AG09309 (cell line): Measurements from ENCODE around the gene DSG2.

Source experiments
- DNase-seq: peaks from one replicate; pipeline ENCODE4 v3.0.0-alpha.2; 2010; ENCODE audit warnings: low read depth
- H3K4me3 ChIP-seq: 2 replicates; pipeline ENCODE4 v1.5.1; 2011; ENCODE audit warnings: mild to moderate bottlenecking, low read depth, low read length, moderate library complexity; ENCODE audit not compliant: control insufficient read depth
- TF ChIP-seq, protein P1 (sequence below): IDR thresholded peaks from 2 replicates; pipeline ENCODE4 v1.5.1; 2011; ENCODE audit warnings: mild to moderate bottlenecking, low read depth, low read length, inconsistent platforms; ENCODE audit not compliant: insufficient read depth, control insufficient read depth; ENCODE audit errors: missing control alignments

The DSG2 gene

DNA sequence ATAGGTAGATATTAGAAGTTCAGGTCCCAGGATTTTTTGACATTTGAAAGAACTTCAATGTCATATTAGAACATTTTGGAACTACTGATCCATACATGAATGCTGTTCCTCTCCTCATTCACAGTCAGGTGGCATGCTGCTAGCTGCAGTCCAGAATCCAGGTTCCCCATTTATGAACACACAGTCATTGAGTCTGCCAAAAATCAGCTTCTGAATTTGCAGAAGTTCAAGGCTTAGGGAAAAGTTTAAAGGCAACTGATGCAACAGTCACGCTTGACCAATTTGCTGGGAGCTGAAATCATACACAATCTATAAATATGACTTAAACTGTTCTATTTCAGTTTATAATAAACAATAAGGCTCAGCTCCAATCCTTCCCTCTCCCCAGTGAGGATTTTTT lies 76.4 kb downstream of the DSG2 start:
- DNase-seq: no peak
- H3K4me3 ChIP-seq: no peak overlapping the region
- TF ChIP-seq, protein P1, sequence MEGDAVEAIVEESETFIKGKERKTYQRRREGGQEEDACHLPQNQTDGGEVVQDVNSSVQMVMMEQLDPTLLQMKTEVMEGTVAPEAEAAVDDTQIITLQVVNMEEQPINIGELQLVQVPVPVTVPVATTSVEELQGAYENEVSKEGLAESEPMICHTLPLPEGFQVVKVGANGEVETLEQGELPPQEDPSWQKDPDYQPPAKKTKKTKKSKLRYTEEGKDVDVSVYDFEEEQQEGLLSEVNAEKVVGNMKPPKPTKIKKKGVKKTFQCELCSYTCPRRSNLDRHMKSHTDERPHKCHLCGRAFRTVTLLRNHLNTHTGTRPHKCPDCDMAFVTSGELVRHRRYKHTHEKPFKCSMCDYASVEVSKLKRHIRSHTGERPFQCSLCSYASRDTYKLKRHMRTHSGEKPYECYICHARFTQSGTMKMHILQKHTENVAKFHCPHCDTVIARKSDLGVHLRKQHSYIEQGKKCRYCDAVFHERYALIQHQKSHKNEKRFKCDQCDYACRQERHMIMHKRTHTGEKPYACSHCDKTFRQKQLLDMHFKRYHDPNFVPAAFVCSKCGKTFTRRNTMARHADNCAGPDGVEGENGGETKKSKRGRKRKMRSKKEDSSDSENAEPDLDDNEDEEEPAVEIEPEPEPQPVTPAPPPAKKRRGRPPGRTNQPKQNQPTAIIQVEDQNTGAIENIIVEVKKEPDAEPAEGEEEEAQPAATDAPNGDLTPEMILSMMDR: no peak

DNA sequence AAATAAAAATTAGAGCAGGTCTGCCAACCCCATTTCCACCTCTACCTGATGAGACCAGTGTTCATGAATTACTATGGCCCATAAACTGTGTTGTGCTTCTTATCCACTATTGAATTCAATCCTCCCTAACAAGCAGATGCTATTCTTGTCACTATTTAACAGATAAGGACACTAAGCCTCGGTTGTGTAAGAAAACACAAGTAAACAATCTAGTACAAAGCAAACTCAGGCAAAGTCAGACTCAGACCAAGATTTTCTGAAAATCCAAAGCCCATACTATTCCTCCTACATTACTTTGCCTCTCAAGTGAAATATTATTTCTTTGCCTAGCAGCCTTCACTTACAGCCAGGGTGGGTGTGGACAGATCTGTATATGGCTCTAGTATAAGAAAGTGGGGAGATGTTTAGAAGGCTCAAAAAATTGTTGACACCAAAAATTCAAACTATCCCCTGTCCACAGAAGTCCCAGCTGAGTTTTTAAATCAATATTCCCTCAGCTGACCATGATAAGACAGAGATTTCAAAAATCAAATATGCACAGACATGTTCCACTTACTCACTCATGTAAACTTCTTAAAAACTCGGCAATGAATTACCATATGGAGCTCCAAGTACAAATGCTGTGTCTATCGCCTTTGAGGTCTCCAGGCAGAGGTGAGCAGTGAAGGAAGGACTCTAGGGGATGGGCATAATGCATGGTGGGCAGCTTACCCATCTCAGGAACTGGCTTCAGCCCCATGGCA lies 77.7 kb downstream of the DSG2 start:
- TF ChIP-seq, protein P1: no peak
- no peak overlapping the region for H3K4me3 ChIP-seq
- DNase-seq: no peak

DNA sequence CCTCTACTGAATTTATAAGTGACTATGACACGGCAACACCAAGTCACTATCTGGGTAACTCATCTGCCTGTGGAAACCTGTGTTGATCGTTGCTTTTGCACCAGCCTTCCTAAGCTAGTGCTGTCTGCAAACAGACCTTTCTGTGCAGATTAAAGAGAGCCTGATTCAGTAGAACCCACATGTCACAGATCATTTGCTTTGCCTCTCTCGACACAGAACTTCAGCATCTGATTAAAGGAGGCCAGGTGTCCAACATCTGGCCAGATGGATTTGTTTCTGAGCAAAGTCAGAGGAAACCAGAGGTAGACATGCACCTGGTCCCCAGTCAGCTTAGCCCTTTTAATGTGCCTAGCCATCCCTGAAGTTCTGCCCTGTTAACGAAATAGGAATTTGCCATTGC lies 78.7 kb downstream of the DSG2 start:
- DNase-seq: no peak
- TF ChIP-seq, protein P1: no peak
- H3K4me3 ChIP-seq: no peak overlapping the region

DNA sequence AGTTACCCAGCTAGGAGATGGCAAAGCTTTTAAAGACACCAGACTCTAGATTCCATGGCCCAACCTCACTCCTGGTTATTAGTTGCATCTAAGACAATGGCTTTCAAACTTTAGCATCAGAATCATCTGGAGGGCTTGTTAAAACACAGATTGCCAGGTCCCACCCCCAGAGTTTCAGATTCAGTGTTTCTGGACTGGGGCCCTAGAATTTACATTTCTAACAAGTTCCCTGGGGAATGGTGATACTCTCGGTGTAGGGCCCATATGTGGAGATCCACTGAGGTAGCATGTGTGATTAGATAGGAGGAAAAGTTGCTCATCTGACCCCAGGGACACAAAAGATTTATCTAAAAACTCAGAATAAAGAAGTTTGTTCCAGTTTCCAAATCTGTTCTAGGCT lies 79.2 kb downstream of the DSG2 start:
- no peak overlapping the region for H3K4me3 ChIP-seq
- DNase-seq: no peak
- TF ChIP-seq, protein P1: no peak

DNA sequence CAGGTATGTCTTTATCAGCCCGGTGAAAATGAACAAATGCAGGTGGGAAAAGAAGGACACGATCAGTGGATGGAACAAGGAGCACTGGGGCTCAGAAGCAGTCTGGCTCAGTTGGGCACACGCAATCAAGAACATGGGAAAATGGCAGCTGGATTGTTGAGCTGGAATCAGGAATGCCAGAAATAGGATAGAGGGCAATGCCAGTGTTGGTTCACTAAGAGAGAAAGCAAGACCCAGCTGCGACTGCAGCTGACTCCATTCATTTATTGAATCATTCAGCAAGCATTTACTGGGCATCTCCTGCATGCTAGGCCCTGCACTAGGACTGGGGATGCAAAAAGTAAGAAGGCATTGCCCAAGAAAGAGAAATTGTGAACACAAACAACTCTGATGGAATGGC lies 80.1 kb downstream of the DSG2 start:
- no peak for DNase-seq
- no peak overlapping the region for H3K4me3 ChIP-seq
- TF ChIP-seq, protein P1: no peak

DNA sequence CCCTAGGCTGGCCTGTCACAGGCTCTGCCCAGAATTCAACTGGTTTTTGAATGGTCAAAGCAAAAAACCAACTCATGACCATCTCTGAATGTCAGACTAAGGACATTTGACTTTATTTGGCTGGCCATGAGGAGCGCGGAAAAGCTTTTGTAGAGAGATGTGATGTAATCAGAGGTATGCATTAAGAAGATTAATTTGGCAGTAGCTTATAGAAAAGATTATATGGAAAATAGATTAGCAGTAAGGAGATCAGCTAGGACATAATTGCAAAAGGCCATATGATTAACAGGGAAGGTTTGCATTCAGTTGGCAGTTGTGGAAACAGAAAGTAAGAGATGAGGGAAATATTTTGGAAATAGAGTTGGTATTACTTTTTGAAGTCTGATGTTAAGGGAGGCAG lies 81.4 kb downstream of the DSG2 start:
- no peak for DNase-seq
- no peak overlapping the region for H3K4me3 ChIP-seq
- TF ChIP-seq, protein P1: no peak
